BE2C (cell line): ENCODE data around the gene SSRP1.
A peak's percentile ranks its signal among the peaks of the same experiment; 100 is the strongest.

Experiments used
- DNase-seq: peaks from one replicate; pipeline ENCODE4 v3.0.0-alpha.2; 2020
- H3K27me3 ChIP-seq: fragments of 250-450 bp; sonication (Bioruptor Pico); 2 replicates; pipeline ENCODE4 v1.5.1; 2020; ENCODE audit warnings: mild to moderate bottlenecking
- H3K36me3 ChIP-seq: fragments of 250-450 bp; sonication (Bioruptor Pico); 2 replicates; pipeline ENCODE4 v1.5.1; 2020; ENCODE audit warnings: mild to moderate bottlenecking
- H3K4me1 ChIP-seq: fragments of 250-450 bp; sonication (Bioruptor Pico); 2 replicates; pipeline ENCODE4 v1.5.1; 2020
- H3K4me3 ChIP-seq: 2 replicates; pipeline ENCODE4 v1.5.1; 2011; ENCODE audit warnings: low read depth, low read length
- H3K9me3 ChIP-seq: fragments of 250-450 bp; sonication (Bioruptor Pico); 2 replicates; pipeline ENCODE4 v1.5.1; 2020
- TF ChIP-seq, protein P1 (sequence below): IDR thresholded peaks from 2 replicates; pipeline ENCODE4 v1.5.1; 2012; ENCODE audit warnings: mild to moderate bottlenecking, low read depth, low read length

The SSRP1 gene

DNA sequence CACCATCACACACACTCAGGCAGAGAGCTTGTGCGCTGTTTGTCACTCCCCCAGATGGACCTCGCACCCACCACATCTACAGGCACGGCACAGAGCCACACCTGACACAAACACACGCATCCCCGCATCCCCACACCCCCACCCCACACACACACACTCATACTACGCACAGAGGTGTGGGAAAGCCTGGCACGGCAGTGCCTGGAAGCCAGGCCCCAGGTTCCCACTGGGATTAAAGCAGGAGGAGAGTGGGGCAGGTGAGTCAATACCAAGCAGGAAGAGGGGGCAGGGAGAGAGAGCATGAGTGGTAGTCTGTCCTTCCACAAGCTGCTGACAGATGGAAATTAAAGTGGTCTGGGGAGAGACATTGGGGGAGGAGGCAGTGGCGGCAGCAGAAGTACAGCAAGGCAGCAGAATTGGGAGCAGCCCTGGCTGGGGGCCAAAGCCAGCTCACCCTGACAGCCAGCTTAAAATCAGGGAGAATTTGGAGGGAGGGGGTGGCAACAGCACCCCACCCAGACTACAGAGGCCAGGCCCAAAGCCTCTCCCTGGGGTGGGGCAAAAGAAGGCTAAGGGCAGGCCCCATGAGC is 31.6 kb downstream of the SSRP1 start:
- peaks cover 11% of the 10 kb centered on the region for H3K36me3 ChIP-seq
- TF ChIP-seq, protein P1, sequence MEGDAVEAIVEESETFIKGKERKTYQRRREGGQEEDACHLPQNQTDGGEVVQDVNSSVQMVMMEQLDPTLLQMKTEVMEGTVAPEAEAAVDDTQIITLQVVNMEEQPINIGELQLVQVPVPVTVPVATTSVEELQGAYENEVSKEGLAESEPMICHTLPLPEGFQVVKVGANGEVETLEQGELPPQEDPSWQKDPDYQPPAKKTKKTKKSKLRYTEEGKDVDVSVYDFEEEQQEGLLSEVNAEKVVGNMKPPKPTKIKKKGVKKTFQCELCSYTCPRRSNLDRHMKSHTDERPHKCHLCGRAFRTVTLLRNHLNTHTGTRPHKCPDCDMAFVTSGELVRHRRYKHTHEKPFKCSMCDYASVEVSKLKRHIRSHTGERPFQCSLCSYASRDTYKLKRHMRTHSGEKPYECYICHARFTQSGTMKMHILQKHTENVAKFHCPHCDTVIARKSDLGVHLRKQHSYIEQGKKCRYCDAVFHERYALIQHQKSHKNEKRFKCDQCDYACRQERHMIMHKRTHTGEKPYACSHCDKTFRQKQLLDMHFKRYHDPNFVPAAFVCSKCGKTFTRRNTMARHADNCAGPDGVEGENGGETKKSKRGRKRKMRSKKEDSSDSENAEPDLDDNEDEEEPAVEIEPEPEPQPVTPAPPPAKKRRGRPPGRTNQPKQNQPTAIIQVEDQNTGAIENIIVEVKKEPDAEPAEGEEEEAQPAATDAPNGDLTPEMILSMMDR = no peak
- no peaks in the 10 kb centered on the region for H3K4me1 ChIP-seq
- H3K27me3 ChIP-seq = no peaks in the 10 kb centered on the region
- no peaks in the 10 kb centered on the region for H3K9me3 ChIP-seq
- peak; percentile 53 for DNase-seq
- no peak overlapping the region for H3K4me3 ChIP-seq

DNA sequence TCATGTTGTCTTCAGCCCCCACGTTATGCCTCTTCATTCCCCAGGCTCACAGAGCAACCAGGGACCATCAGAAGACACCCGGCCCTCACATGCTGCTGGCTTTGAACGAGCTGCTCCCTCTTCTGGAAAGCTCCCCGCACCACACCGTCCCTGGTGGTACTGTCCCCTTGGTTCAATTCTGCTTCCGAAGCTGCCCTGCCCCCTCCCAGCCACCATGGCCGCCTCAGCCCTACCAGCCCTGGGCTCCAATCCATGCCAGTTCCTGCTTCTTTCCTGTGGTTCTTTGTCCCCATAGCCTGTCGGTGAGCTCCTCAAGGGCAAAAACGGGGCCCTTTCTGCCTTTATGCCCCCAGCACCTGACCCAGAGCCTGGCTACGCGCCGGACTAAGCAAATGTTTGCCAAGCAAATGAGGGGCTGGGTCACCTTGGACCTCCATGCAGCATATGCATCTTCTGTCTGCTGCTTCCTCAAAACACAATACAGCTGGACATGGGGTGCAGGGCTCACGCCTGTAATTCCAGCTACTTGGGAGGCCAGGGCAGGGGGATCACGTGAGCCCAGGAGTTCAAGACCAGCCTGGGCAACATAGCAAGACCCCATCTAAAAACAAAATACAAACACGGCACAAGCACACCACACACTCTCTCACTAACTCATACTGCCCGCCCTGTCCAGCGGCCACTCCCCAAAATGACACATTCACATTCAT is 32.3 kb downstream of the SSRP1 start:
- DNase-seq = no peak
- Histone ChIP-seq H3K36me3 (peaks cover 10% of the 10 kb centered on the region), H3K9me3 (no peaks in the 10 kb centered on the region), H3K4me1 (no peaks in the 10 kb centered on the region), H3K27me3 (no peaks in the 10 kb centered on the region), H3K4me3 (no peak overlapping the region)
- TF ChIP-seq, protein P1 = no peak

DNA sequence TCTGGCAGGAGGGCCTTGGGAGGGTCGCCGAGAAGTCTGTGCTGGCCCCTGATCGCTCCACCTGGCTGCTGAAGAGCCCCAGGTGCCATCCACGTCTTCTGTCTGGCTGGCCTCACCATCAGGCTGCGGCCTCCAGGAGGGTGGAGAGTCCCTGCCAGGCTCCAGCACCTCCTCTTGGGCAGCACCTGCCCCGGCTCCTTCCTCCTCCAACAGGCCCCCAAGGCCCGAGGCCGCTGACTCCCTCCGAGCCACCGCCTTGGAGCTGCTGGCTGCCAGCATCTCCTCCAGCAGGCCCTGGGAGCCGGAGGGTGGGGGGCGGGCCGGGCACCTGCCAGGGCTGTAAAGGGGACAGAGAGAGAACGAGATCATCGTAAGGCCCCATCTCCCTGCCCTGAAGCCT is 33.2 kb downstream of the SSRP1 start:
- Histone ChIP-seq H3K27me3 (no peaks in the 10 kb centered on the region), H3K4me3 (no peak overlapping the region), H3K36me3 (peaks cover 10% of the 10 kb centered on the region), H3K4me1 (no peaks in the 10 kb centered on the region), H3K9me3 (no peaks in the 10 kb centered on the region)
- TF ChIP-seq, protein P1 = no peak
- DNase-seq = no peak

DNA sequence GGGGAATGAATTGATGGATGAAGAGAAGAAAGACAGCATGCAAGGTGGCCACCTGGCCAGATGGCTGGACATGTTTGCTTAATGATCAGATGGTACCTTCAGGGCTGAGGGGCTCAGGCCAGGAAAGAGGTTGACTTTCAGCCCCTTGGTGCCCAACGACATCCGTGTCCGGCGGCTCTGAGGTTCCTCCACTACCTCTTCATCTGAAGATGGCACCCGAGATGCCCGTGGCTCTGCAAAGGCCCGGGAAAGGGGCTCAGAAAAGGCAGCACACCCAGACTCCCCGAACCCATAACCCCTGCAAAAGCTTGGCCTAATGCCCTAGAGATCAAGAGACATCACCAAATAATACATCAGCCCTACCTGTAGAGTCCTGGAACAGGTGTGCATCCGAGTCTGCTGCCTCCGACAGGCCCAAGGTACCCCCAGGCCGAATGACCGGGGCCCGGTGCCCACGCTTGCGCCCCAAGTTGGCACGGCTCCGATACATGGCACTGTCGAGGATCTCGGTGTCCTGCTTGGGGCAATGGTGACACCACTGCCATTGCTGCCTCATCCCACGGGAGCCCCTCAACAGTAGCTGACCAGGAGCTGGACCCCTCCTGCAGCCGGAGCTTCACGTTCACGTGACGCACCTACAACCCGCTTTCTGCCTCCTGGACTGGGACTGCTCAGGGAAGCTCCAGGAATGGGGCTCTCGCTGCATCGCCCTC is 33.8 kb downstream of the SSRP1 start:
- Histone ChIP-seq H3K27me3 (no peaks in the 10 kb centered on the region), H3K9me3 (no peaks in the 10 kb centered on the region), H3K4me3 (no peak overlapping the region), H3K36me3 (peaks cover 10% of the 10 kb centered on the region), H3K4me1 (no peaks in the 10 kb centered on the region)
- TF ChIP-seq, protein P1 = no peak
- no peak for DNase-seq

DNA sequence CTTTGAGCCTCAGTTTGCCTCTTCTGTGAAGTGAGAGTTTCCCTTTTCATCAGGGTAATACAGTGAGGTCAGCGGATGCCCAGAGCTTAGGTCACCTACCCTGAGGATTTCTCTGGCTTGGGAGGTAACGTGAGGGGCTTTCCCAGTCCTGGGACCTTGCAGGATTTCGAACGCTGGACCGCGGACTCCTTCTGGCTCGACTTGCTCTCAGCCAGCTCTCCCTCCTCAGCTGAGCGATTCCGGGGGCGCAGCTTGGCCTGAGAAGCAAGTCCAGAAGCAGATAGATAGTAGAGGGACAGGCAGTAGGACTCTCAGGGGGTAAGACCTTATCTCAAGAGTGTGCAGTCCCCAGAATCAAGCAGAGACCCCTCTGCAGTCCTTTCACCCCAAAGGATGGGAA is 34.9 kb downstream of the SSRP1 start:
- peaks cover 10% of the 10 kb centered on the region for H3K36me3 ChIP-seq
- H3K27me3 ChIP-seq = no peaks in the 10 kb centered on the region
- H3K9me3 ChIP-seq = no peaks in the 10 kb centered on the region
- no peak for DNase-seq
- no peaks in the 10 kb centered on the region for H3K4me1 ChIP-seq
- TF ChIP-seq, protein P1 = no peak
- H3K4me3 ChIP-seq = no peak overlapping the region
